NB4 (cell line): ENCODE measurements around the gene CELF6.

Experiments used
- POLR2A ChIP-seq: IDR thresholded peaks from 2 replicates; pipeline ENCODE4 v1.6.1; 2011; ENCODE audit warnings: mild to moderate bottlenecking; ENCODE audit not compliant: insufficient read length; ENCODE audit errors: extremely low read depth
- TF ChIP-seq, protein P1 (sequence below): IDR thresholded peaks from one replicate; pipeline ENCODE4 v1.5.1; 2012; ENCODE audit warnings: low read depth, low read length

DNA sequence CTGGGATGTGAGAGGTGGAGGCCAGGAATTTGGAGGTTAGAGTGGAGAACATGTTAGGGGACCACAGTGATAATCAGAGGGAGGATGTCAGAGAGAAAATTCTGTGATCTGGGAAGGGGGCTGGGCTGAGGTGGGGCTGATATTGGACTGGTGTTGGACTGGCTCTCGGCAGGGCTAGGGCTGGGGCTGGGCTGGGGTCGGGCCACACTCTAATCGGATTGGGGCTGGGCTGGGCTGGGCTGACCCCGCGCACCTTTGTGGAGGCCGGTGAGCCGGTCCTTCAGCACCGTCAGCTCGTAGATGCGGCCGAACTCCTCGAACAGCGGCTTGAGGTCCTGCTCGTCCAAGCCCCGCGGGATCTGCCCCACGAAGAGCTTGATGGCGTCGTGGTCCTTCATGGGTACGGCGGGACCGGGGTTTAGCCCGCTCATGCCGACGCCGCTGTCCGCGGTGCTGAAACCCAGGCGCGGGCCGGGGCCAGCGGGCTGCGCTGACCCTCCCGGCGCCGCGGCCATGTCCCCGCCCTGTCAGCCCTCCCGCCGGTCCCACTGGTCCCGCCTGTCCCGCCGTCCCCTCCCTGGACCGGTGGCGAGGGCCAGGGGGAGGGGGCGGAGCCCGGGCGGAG lies 485 bp downstream of the CELF6 start:
- TF ChIP-seq, protein P1, sequence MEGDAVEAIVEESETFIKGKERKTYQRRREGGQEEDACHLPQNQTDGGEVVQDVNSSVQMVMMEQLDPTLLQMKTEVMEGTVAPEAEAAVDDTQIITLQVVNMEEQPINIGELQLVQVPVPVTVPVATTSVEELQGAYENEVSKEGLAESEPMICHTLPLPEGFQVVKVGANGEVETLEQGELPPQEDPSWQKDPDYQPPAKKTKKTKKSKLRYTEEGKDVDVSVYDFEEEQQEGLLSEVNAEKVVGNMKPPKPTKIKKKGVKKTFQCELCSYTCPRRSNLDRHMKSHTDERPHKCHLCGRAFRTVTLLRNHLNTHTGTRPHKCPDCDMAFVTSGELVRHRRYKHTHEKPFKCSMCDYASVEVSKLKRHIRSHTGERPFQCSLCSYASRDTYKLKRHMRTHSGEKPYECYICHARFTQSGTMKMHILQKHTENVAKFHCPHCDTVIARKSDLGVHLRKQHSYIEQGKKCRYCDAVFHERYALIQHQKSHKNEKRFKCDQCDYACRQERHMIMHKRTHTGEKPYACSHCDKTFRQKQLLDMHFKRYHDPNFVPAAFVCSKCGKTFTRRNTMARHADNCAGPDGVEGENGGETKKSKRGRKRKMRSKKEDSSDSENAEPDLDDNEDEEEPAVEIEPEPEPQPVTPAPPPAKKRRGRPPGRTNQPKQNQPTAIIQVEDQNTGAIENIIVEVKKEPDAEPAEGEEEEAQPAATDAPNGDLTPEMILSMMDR, result no peak
- no peak for TF ChIP-seq POLR2A
